ENCODE results near the gene CALCOCO2.

GRCh38 chr17:48812001-48812400, 18.8 kb upstream of the CALCOCO2 start:
- TF ChIP-seq EZH2phosphoT487 (IDR thresholded peaks at IDR 0.05; ENCODE audit: low read depth), result no peak
- TF ChIP-seq, protein P1, sequence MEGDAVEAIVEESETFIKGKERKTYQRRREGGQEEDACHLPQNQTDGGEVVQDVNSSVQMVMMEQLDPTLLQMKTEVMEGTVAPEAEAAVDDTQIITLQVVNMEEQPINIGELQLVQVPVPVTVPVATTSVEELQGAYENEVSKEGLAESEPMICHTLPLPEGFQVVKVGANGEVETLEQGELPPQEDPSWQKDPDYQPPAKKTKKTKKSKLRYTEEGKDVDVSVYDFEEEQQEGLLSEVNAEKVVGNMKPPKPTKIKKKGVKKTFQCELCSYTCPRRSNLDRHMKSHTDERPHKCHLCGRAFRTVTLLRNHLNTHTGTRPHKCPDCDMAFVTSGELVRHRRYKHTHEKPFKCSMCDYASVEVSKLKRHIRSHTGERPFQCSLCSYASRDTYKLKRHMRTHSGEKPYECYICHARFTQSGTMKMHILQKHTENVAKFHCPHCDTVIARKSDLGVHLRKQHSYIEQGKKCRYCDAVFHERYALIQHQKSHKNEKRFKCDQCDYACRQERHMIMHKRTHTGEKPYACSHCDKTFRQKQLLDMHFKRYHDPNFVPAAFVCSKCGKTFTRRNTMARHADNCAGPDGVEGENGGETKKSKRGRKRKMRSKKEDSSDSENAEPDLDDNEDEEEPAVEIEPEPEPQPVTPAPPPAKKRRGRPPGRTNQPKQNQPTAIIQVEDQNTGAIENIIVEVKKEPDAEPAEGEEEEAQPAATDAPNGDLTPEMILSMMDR (IDR thresholded peaks at IDR 0.05; ENCODE audit: low read depth, low read length), result no peak
